ENCODE measurements around the gene MCTP1.

- no peak for TF ChIP-seq POLR2A (IDR thresholded peaks at IDR 0.05)
- TF ChIP-seq, protein P1, sequence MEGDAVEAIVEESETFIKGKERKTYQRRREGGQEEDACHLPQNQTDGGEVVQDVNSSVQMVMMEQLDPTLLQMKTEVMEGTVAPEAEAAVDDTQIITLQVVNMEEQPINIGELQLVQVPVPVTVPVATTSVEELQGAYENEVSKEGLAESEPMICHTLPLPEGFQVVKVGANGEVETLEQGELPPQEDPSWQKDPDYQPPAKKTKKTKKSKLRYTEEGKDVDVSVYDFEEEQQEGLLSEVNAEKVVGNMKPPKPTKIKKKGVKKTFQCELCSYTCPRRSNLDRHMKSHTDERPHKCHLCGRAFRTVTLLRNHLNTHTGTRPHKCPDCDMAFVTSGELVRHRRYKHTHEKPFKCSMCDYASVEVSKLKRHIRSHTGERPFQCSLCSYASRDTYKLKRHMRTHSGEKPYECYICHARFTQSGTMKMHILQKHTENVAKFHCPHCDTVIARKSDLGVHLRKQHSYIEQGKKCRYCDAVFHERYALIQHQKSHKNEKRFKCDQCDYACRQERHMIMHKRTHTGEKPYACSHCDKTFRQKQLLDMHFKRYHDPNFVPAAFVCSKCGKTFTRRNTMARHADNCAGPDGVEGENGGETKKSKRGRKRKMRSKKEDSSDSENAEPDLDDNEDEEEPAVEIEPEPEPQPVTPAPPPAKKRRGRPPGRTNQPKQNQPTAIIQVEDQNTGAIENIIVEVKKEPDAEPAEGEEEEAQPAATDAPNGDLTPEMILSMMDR (IDR thresholded peaks at IDR 0.05), result no peak
- TF ChIP-seq POLR2AphosphoS5 (IDR thresholded peaks at IDR 0.05), result no peak
Observed at GRCh38 chr5:94977437-94977836, 307.5 kb downstream of the MCTP1 start.

Measured in transverse colon (tissue), 4 donors.